DOHH2 (cell line): ENCODE data around the gene ENDOD1.

ENCODE experiments used
- H3F3A ChIP-seq: fragments of 200-600 bp; sonication (generic), shearing (Covaris generic); 2 replicates; pipeline ENCODE4 v1.6.0; 2016; ENCODE audit warnings: antibody characterized with exemption, mild to moderate bottlenecking; ENCODE audit not compliant: control insufficient read depth, insufficient read depth
- H3K27ac ChIP-seq: fragments of 200-600 bp; sonication (generic); 2 replicates; pipeline ENCODE4 v1.5.1; 2014; ENCODE audit warnings: low read depth, mild to moderate bottlenecking, low read length, moderate library complexity
- H3K27me3 ChIP-seq: fragments of 200-600 bp; sonication (generic); 2 replicates; pipeline ENCODE4 v1.6.1; 2014; ENCODE audit warnings: mild to moderate bottlenecking, low read length, mixed read lengths; ENCODE audit not compliant: control insufficient read depth
- H3K36me3 ChIP-seq: fragments of 200-600 bp; sonication (generic); 2 replicates; pipeline ENCODE4 v1.6.1; 2014; ENCODE audit warnings: mild to moderate bottlenecking, low read length, moderate library complexity, mixed read lengths; ENCODE audit not compliant: control insufficient read depth
- H3K4me1 ChIP-seq: fragments of 200-600 bp; sonication (generic); 2 replicates; pipeline ENCODE4 v1.6.1; 2014; ENCODE audit warnings: mild to moderate bottlenecking, low read length, mixed read lengths; ENCODE audit not compliant: control insufficient read depth
- H3K4me2 ChIP-seq: fragments of 200-600 bp; sonication (generic); 2 replicates; pipeline ENCODE4 v1.6.0; 2014; ENCODE audit warnings: mild to moderate bottlenecking, low read length, moderate library complexity
- H3K4me3 ChIP-seq: fragments of 200-600 bp; sonication (generic); 2 replicates; pipeline ENCODE4 v1.5.1; 2014; ENCODE audit warnings: mild to moderate bottlenecking, low read length, mixed read lengths
- H3K79me2 ChIP-seq: fragments of 200-600 bp; sonication (generic); 2 replicates; pipeline ENCODE4 v1.6.1; 2014; ENCODE audit warnings: mild to moderate bottlenecking, low read length, mixed read lengths; ENCODE audit not compliant: control insufficient read depth
- H3K9me2 ChIP-seq: fragments of 200-600 bp; sonication (generic); replicated peaks from 2 replicates; pipeline ENCODE4 v1.6.1; 2014; ENCODE audit warnings: mild to moderate bottlenecking, low read length, mixed read lengths; ENCODE audit not compliant: control insufficient read depth
- H3K9me3 ChIP-seq: fragments of 200-600 bp; sonication (generic); 2 replicates; pipeline ENCODE4 v1.6.1; 2014; ENCODE audit warnings: antibody characterized with exemption, low read length, mixed read lengths; ENCODE audit not compliant: control insufficient read depth, insufficient read depth
- H4K20me1 ChIP-seq: fragments of 200-600 bp; sonication (generic); 2 replicates; pipeline ENCODE4 v1.6.0; 2014; ENCODE audit warnings: low read depth, mild to moderate bottlenecking, antibody characterized with exemption, low read length, moderate library complexity; ENCODE audit not compliant: control insufficient read depth, insufficient read depth
- EZH2phosphoT487 ChIP-seq: fragments of 200-600 bp; sonication (generic); IDR thresholded peaks from 2 replicates; pipeline ENCODE4 v1.6.1; 2017; ENCODE audit warnings: borderline replicate concordance, mild to moderate bottlenecking, antibody characterized with exemption, low read length, moderate library complexity, mixed read lengths
- TF ChIP-seq, protein P1 (sequence below): fragments of 200-600 bp; sonication (generic); IDR thresholded peaks from one replicate; pipeline ENCODE4 v1.5.1; 2014; ENCODE audit warnings: antibody characterized with exemption, mild to moderate bottlenecking, low read depth, low read length; ENCODE audit not compliant: poor library complexity, severe bottlenecking

Gene ENDOD1

DNA sequence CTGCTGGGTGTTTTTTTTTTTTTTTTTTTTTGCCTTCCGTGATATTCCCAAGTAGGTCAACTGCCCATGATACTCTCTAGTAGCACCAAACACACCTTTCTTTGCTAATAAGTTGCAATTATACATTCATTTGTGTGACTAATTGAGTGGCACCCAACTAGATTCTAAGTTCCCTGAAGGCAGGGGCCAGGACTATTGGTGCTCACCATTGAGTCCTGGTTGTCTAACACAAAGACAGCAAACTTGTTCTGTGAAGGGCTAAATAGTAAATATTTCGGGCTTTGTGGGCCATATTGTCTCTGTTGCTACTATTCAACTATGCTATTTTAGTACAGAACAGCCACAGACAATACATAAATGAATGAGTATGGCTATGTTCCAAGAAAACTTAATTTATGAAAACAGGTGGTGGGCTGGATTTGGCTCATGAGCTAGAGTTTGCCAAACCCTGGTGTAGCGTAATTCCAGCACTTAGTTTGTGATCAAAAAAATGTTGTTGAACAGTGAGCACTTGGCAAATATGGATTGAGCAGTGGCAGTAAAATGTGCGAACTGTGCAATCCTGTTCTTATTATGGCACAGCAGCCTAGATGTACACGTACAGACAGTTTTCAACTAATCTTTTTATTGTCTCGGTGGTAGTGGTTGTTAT, 11.3 kb downstream of the ENDOD1 start:
- H3K27me3 ChIP-seq, result no peaks in the 10 kb centered on the region
- peaks cover 16% of the 10 kb centered on the region for H3F3A ChIP-seq
- peaks cover 30% of the 10 kb centered on the region for H3K4me1 ChIP-seq
- H4K20me1 ChIP-seq, result no peaks in the 10 kb centered on the region
- no peaks in the 10 kb centered on the region for H3K9me2 ChIP-seq
- H3K36me3 ChIP-seq, result no peaks in the 10 kb centered on the region
- TF ChIP-seq, protein P1, sequence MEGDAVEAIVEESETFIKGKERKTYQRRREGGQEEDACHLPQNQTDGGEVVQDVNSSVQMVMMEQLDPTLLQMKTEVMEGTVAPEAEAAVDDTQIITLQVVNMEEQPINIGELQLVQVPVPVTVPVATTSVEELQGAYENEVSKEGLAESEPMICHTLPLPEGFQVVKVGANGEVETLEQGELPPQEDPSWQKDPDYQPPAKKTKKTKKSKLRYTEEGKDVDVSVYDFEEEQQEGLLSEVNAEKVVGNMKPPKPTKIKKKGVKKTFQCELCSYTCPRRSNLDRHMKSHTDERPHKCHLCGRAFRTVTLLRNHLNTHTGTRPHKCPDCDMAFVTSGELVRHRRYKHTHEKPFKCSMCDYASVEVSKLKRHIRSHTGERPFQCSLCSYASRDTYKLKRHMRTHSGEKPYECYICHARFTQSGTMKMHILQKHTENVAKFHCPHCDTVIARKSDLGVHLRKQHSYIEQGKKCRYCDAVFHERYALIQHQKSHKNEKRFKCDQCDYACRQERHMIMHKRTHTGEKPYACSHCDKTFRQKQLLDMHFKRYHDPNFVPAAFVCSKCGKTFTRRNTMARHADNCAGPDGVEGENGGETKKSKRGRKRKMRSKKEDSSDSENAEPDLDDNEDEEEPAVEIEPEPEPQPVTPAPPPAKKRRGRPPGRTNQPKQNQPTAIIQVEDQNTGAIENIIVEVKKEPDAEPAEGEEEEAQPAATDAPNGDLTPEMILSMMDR, result no peak
- TF ChIP-seq EZH2phosphoT487, result no peak
- peaks cover 3% of the 10 kb centered on the region; the same call in 1 of the 2 replicates for H3K79me2 ChIP-seq
- no peak overlapping the region for H3K4me3 ChIP-seq
- H3K27ac ChIP-seq, result no peak overlapping the region
- no peaks in the 10 kb centered on the region for H3K9me3 ChIP-seq
- no peak overlapping the region for H3K4me2 ChIP-seq

DNA sequence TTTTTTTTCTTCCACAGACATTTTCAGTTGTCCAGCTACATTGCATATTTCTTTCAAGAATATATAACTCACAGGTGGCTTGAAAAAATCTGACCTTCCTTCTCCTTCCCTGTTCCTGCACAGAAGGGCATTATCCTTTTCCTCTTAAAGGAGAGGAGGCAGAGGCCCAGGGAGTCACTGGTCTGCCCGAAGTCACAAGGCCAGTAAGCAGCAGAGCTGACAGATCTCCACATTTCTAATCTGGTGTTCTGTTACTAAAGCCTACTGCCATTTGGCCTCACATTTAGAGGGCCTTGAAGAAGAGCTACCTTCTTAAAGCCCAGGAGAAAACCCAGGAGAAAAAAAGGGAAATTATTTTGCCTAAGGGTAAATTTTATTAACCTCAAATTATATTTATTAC, 12.3 kb downstream of the ENDOD1 start:
- Histone ChIP-seq H3K36me3 (no peaks in the 10 kb centered on the region), H3K9me3 (no peaks in the 10 kb centered on the region), H3F3A (peaks cover 6% of the 10 kb centered on the region), H3K4me1 (peaks cover 23% of the 10 kb centered on the region), H3K27me3 (no peaks in the 10 kb centered on the region), H3K9me2 (no peaks in the 10 kb centered on the region), H3K79me2 (peaks cover 3% of the 10 kb centered on the region), H3K4me2 (no peak overlapping the region), H4K20me1 (no peaks in the 10 kb centered on the region), H3K4me3 (no peak overlapping the region), H3K27ac (no peak overlapping the region)
- TF ChIP-seq, protein P1, result no peak
- no peak for TF ChIP-seq EZH2phosphoT487

DNA sequence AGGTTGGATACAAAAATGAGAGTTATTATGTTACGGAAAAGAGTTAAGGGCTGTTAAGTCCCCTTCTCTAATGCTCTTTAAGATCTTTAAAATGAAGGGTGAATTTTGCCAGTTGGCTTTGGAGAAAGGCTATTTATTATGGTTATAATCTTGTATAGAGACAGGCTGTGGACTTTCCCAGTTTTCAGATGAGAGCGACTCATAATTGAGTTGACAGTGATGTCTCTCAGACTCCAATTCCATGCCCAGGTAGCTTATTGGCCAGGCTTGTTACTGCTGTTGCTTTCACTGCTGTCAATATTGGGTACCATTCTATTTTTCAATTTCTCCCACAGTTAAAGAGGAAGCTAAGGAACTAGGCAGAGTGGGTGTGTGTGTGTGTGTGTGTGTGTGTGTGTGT, 13.1 kb downstream of the ENDOD1 start:
- no peaks in the 10 kb centered on the region for H3K9me2 ChIP-seq
- no peak overlapping the region for H3K27ac ChIP-seq
- H3K4me1 ChIP-seq, result peaks cover 19% of the 10 kb centered on the region
- H3F3A ChIP-seq, result no peaks in the 10 kb centered on the region
- H4K20me1 ChIP-seq, result no peaks in the 10 kb centered on the region
- H3K4me3 ChIP-seq, result no peak overlapping the region
- no peaks in the 10 kb centered on the region; the same call in 1 of the 2 replicates for H3K79me2 ChIP-seq
- H3K9me3 ChIP-seq, result no peaks in the 10 kb centered on the region
- H3K4me2 ChIP-seq, result no peak overlapping the region
- H3K36me3 ChIP-seq, result no peaks in the 10 kb centered on the region
- TF ChIP-seq EZH2phosphoT487, result no peak
- TF ChIP-seq, protein P1, result no peak
- H3K27me3 ChIP-seq, result no peaks in the 10 kb centered on the region
